Cerebellar nuclear complex (tissue), 1 donor: ENCODE results near the gene PER2.

ENCODE experiments used
- DNase-seq, 2 experiments: peaks; one replicate each; lab custom pipeline; 2025; lab: John Stamatoyannopoulos, UW

Gene PER2

GRCh38 chr2:238308177-238308576 is 19.8 kb upstream of the PER2 start:
- no peak for DNase-seq

- no peak for DNase-seq
These were observed 18.2 kb upstream of the PER2 start for GRCh38 chr2:238306672-238306998.

- DNase-seq, result no peak
These were observed 17.7 kb upstream of the PER2 start for GRCh38 chr2:238305965-238306671.

GRCh38 chr2:238305092-238305862 is 16.9 kb upstream of the PER2 start:
- no peak for DNase-seq

GRCh38 chr2:238304116-238304515 is 15.7 kb upstream of the PER2 start:
- no peak for DNase-seq

GRCh38 chr2:238302751-238303150 is 14.3 kb upstream of the PER2 start:
- no peak for DNase-seq

GRCh38 chr2:238302087-238302486 is 13.7 kb upstream of the PER2 start:
- DNase-seq, result no peak

GRCh38 chr2:238299803-238300202 is 11.4 kb upstream of the PER2 start:
- DNase-seq, result no peak

GRCh38 chr2:238296638-238297457 is 8.4 kb upstream of the PER2 start:
- no peak for DNase-seq

GRCh38 chr2:238295144-238296112 is 7.0 kb upstream of the PER2 start:
- DNase-seq, result no peak

- no peak for DNase-seq
These were observed 6.2 kb upstream of the PER2 start for GRCh38 chr2:238294393-238295143.

GRCh38 chr2:238294046-238294392 is 5.6 kb upstream of the PER2 start:
- DNase-seq, result no peak

- DNase-seq, result no peak
These were observed 3.3 kb upstream of the PER2 start for GRCh38 chr2:238291550-238292281.

GRCh38 chr2:238290715-238291549 is 2.5 kb upstream of the PER2 start:
- no peak for DNase-seq

- DNase-seq, result no peak
These were observed 1.7 kb upstream of the PER2 start for GRCh38 chr2:238290091-238290509.

- no peak for DNase-seq
These were observed 1.2 kb upstream of the PER2 start for GRCh38 chr2:238289574-238289973.

- DNase-seq, result peak; percentile 89 to 98
These were observed 502 bp upstream of the PER2 start for GRCh38 chr2:238288650-238289573.
